ENCODE results near the gene ALDH7A1.
"Not testable (repeated sequence)": the region's sequence is repeated elsewhere in the genome, so short reads cannot be mapped to it uniquely, and the experiment has no call there.

The ALDH7A1 gene

GRCh38 chr5:126595486-126596083 is 566 bp upstream of the ALDH7A1 start:
- no peak for DNase-seq (ENCODE audit: low read depth)

- DNase-seq (ENCODE audit: low read depth) = no peak
Measured at GRCh38 chr5:126591549-126591948, 3.5 kb downstream of the ALDH7A1 start.

GRCh38 chr5:126589536-126590297 is 5.3 kb downstream of the ALDH7A1 start:
- no peak for DNase-seq (ENCODE audit: low read depth)

- DNase-seq (ENCODE audit: low read depth) = no peak
Measured at GRCh38 chr5:126587551-126588390, 7.2 kb downstream of the ALDH7A1 start.

- no peak for DNase-seq (ENCODE audit: low read depth)
Measured at GRCh38 chr5:126583761-126584160, 11.3 kb downstream of the ALDH7A1 start.

- no peak for DNase-seq (ENCODE audit: low read depth)
Measured at GRCh38 chr5:126579716-126580115, 15.3 kb downstream of the ALDH7A1 start.

- no peak for DNase-seq (ENCODE audit: low read depth)
Measured at GRCh38 chr5:126577415-126577814, 17.6 kb downstream of the ALDH7A1 start.

GRCh38 chr5:126576974-126577373 is 18.0 kb downstream of the ALDH7A1 start:
- no peak for DNase-seq (ENCODE audit: low read depth)

- no peak for DNase-seq (ENCODE audit: low read depth)
Measured at GRCh38 chr5:126575644-126576043, 19.4 kb downstream of the ALDH7A1 start.

GRCh38 chr5:126568206-126568755 is 26.7 kb downstream of the ALDH7A1 start:
- no peak for DNase-seq (ENCODE audit: low read depth)

GRCh38 chr5:126562823-126563222 is 32.2 kb downstream of the ALDH7A1 start:
- DNase-seq (ENCODE audit: low read depth) = no peak

GRCh38 chr5:126561908-126562307 is 33.1 kb downstream of the ALDH7A1 start:
- DNase-seq (ENCODE audit: low read depth) = peak; percentile 13

GRCh38 chr5:126555101-126555500 is 39.9 kb downstream of the ALDH7A1 start:
- not testable (repeated sequence) for DNase-seq (ENCODE audit: low read depth)

- peak; percentile 37 for DNase-seq (ENCODE audit: low read depth)
Measured at GRCh38 chr5:126552614-126553013, 42.4 kb downstream of the ALDH7A1 start.

- DNase-seq (ENCODE audit: low read depth) = peak; percentile 58
Measured at GRCh38 chr5:126544087-126544740, 50.8 kb downstream of the ALDH7A1 start.

GRCh38 chr5:126543660-126544059 is 51.4 kb downstream of the ALDH7A1 start:
- no peak for DNase-seq (ENCODE audit: low read depth)

- DNase-seq (ENCODE audit: low read depth) = no peak
Measured at GRCh38 chr5:126543009-126543408, 52.0 kb downstream of the ALDH7A1 start.

GRCh38 chr5:126542441-126542840 is 52.6 kb downstream of the ALDH7A1 start:
- no peak for DNase-seq (ENCODE audit: low read depth)

GRCh38 chr5:126540631-126541030 is 54.4 kb downstream of the ALDH7A1 start:
- DNase-seq (ENCODE audit: low read depth) = peak; percentile 2

- no peak for DNase-seq (ENCODE audit: low read depth)
Measured at GRCh38 chr5:126538579-126538978, 56.4 kb downstream of the ALDH7A1 start.

GRCh38 chr5:126536874-126537273 is 58.1 kb downstream of the ALDH7A1 start:
- peak; percentile 13 for DNase-seq (ENCODE audit: low read depth)
